Raji (cell line): ENCODE data around the gene PTCH2.

Experiments used
- POLR2A ChIP-seq: IDR thresholded peaks from 2 replicates; pipeline ENCODE4 v1.6.1; 2011; ENCODE audit warnings: low read depth, low read length, control low read depth; ENCODE audit not compliant: insufficient read depth

PTCH2 gene

GRCh38 chr1:44853201-44853600, 10.1 kb upstream of the PTCH2 start:
- no peak for TF ChIP-seq POLR2A

DNA sequence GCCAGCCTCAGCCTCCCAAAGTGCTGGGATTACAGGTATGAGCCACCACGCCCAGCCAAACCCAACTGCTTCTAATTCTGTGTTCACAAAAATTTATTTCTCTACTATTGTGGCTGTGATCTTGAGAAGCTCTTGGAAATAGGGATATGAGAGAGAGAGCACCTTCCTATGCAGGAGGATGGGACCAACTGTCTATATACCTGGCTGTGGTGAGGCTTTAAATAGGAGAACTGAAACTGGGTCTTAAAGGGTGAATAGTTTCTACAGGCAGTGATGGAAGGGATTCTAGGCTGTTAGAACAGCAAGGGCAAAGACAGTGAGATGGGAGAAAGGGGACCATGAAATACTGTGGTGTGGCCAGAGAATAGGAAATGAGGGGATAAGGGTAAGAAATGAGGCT, 8.3 kb upstream of the PTCH2 start:
- no peak for TF ChIP-seq POLR2A

DNA sequence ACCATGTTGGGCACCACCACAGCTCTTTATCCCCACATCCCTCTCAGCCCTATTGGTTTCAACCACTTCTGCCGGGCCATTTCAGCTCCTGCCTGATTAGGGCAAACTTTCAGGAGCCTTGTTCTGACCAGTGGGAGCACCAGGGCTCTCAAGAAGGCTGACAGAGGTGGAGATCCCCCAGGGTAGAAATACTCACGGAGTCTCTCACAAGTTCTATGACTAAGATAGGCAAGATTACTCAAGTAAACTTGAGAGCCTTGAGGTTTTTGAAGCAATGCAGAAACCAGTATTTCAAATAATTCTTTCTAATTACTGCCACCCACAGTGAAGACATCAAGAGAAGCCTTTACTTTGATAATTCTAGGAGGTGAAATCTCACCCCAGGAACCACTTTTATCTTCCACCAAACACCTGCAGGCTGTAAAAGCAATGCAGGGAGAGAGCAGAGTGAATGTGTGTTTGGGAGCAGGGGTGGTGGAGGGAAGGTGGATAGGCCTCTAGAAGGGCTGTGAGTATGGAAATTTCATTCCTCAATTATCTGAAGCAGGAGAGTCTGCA, 6.6 kb upstream of the PTCH2 start:
- no peak for TF ChIP-seq POLR2A

- TF ChIP-seq POLR2A = no peak
Observed at GRCh38 chr1:44848456-44849181, 5.6 kb upstream of the PTCH2 start.

DNA sequence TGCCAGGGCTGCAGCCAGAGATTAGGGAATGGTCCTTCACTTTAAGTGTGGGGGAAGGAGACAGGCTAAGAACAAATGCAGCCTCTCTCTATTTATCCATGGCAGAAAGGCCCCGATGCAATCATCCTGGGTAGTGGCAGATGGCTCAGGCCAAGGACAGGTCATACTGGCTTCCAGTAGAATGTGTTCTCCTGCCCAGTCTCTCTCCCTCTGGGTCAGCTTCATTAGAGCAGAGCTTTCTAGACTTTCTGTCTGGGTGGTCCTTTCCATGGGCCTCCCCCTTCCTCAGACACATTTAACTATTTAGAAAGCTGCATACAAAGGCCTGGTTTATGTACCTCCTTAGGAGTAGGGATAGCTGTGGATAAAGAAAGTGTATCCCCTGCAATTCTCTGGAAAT, 4.8 kb upstream of the PTCH2 start:
- TF ChIP-seq POLR2A = no peak

GRCh38 chr1:44846985-44847384, 3.9 kb upstream of the PTCH2 start:
- TF ChIP-seq POLR2A = no peak

DNA sequence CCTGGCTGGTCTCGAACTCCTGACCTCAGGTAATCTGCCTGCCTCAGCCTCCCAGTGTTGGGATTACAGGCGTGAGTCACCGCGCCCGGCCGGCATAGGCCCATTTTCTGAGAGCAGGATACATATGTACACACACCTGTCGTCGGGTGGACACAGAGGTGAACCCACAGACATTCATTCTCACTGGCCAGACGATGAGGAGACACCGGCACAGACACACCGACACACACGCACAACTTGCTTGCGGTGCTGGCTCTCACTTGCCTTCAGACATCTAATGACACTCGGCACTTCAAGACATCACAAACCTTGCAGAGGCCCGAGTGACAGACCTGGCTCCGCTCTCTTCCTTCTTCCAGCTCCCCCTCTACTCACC, 579 bp downstream of the PTCH2 start:
- no peak for TF ChIP-seq POLR2A

DNA sequence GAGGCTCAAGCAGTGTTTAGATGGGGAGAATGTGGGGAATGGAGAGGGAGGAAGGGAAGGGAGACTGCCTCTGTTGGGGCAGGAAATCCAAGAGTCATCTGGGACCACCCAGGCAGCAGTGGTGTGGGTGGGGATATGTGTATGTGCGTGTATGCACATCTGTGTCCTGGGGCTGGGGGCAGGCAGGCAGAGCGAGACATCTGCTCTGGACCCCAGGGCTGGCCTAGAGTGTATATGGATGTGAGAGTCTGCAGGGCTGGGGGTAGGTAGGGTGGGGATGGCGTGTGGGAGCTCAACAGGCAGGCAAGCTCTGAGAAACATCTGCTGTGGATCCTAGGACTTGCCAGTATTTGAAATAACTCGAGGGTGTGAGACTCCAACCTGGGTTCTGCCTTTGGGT, 3.5 kb downstream of the PTCH2 start:
- no peak for TF ChIP-seq POLR2A

DNA sequence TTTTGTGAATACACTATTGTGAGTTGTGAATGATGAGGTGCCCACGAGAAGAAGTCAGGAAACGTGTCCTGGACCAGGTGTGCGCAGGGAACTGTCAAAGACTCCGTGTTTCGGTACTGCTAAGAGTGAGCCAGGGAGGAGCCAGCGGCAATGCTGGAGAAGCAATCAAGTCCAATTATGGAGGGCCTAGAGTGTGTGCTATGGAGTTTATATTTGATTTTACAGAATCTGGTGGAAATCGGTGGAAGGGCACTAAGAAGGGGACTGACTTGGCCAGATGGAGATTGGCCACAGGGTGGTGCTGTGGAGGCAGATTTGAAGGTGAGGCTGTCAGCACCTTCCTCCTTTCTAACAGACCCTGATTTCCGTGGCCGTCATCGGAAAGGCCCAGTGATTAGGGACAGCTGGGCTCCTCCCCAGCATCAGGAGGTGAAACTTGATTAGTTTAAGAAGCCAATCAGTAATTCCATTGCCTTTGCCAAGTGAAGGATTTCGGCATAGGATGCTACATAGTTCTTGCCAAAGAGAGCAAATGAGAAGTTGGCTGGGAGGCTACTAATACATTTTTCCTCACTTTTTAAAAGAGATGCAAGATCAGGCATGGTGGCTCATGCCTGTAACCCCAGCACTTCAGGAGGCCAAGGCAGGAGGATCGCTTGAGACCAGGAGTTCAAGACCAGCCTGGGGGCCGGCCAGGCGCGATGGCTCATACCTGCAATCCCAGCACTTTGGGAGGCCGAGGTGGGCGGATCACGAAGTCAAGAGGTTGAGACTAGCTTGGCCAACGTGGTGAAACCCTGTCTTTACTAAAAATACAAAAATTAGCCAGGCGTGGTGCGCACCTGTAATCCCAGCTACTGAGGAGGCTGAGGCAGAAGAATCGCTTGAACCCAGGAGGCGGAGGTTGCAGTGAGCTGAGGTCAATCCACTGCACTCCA, 7.0 kb downstream of the PTCH2 start:
- TF ChIP-seq POLR2A = 0 out of 2 replicates have a peak, but pooled peaks have one; percentile 16

GRCh38 chr1:44834328-44834727, 8.7 kb downstream of the PTCH2 start:
- no peak for TF ChIP-seq POLR2A

DNA sequence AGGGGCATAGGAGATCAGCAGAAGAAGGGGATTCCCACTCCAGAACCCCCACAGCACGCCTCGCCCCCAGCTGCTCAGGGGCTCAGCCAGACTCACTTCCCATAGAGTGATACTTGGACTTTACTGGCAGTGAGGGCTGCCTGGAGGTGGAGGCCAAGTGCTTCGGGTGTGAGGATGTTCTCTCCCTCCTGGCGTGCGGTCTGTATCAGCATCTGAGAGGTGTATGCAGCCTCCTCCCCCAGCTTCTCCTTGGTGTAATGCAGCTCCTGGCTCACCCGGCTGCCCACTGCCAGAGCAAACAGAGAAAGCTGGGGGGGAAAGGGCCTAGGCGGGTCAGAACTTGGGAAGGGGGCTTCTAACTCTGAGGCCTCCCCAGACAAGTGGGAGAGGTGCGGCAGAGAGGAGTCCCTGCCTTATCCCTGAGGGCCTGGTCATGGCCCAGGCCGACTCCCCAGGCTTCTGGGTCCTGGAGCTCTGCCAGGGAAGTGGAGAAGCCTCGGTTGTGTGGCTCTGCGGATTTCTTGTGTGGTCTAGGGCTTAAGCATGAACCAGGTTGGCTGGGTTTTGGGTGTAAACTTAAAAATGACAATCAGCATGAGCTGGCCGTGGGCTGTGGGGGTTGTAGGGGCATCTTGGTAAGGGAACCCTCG, 10.9 kb downstream of the PTCH2 start:
- no peak for TF ChIP-seq POLR2A

DNA sequence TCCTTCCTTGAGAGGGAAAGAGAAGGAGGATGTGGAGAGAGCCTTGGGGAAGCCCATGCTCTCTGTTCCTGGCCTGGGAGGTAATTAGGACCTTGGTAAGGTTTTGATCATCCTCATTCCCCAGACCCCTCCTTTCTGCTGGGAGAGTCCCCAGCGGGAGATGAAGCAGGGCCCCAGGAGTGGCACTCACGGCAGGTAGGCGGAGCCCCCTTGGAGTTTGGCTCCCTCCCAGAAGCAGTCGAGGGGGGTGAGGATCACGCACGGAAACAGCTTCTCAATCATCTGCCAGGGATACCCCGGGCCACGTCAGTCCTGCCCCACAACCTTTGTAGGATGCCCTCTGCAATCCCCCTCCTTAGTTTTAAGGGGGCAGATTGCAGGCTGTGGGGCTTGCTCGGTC, 11.5 kb downstream of the PTCH2 start:
- TF ChIP-seq POLR2A = no peak

DNA sequence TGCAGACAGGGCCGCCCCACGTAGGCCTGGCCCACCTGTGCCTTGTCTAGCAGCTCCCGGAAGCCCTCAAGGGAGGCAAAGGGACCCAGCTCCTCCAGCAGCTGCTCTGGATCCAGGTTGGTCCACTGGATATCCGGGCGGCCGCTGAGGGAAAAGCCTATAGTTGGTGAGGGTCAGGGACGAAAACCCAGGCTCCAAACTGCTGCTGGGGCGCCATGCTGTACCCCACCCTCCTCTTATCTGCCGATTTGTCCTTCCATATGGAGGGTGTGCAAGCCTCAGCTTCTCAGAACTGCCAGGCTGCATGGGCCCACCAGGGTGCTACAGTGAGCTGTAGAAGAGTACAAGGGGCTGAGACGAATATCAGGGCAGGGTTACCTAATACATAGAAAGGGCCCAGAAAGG, 12.2 kb downstream of the PTCH2 start:
- TF ChIP-seq POLR2A = no peak

DNA sequence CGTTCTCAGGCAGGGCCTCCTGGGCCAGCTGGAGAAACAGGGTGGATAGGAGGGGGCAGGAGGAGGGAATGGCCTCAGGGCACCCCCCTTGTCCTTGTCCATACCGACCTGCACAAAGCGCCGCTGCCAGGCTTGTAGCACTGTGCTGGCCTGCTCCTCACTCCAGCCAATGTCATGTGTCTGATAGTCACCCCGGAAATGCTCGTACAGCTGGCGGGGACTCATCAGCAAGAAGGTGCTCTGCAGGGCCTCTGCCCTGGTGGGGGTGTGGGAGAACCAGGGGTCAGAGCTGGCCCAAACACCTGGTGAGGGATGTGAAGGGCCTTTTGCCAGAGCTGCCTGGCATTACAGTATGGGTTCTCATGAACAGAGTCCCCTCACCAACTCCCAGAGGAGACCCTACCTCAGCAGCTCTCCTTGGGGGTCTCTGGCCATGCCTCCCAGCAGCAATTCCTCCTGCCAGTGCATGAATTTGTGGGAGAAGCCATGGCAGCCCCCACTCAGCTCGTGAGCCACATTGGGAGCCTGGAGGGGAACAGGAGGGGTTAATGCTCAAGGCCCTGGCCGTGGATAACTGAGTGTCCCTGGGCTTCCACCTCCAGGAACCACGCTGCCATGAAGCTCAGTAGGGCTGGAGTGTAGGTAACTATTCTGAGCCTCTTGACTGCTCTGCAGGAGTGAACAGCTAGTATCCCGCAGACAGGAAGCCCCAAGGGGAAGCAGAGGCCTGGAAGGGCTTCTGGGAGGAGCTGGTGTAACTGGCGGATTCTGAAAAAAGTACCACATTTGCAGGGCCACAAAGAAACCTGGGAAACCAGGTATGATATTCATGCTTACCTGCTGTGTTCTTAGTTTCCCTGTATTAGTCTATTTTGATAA, 13.3 kb downstream of the PTCH2 start:
- TF ChIP-seq POLR2A = no peak

DNA sequence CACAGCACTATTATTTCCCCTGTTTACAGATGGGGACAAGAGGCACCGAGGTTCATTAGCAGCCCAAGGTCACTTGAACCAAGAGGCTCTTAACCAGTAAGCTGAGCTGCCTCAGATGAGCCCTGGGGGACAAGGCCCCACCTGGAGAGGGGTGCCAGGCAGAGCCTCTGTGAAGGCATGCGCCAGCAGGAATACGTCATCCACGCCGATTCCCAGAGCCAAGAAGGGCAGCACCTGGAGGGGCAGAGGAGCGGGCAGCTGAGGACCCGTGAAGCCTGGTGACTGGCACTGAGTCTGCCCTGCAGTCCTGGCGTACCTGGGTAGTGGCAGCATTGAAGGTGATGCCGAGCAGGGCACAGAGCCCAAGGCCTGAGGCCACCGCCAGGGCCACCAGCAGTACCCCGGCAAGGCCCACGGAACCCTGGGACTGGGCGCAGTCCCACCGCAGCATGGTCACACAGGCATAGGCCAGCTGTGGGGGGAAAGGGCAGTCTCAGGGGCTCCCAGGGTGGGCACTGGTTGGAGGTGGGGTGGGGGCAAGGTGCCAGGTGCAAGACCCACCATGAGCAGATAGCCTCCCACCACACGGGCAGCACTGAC, 14.1 kb downstream of the PTCH2 start:
- TF ChIP-seq POLR2A = no peak
